ENCODE data around the gene DUS2.

DUS2 gene

GRCh38 chr16:68070806-68071517, 47.9 kb downstream of the DUS2 start:
- H3K27ac Mint-ChIP-seq: peak overlapping the region; percentile 55
- H3K27me3 Mint-ChIP-seq: no peaks in the 10 kb centered on the region
- H3K4me1 Mint-ChIP-seq (ENCODE audit: low read depth): peaks cover 47% of the 10 kb centered on the region
- intact Hi-C loops (cut with micrococcal nuclease): no loop called here
- no peak overlapping the region for H3K4me3 Mint-ChIP-seq
- H3K36me3 Mint-ChIP-seq (ENCODE audit: low read depth): peaks cover 90% of the 10 kb centered on the region
- no peaks in the 10 kb centered on the region for H3K9me3 Mint-ChIP-seq

- H3K9me3 Mint-ChIP-seq: no peaks in the 10 kb centered on the region
- H3K4me1 Mint-ChIP-seq (ENCODE audit: low read depth): peaks cover 52% of the 10 kb centered on the region
- no peak overlapping the region for H3K4me3 Mint-ChIP-seq
- peaks cover 90% of the 10 kb centered on the region for H3K36me3 Mint-ChIP-seq (ENCODE audit: low read depth)
- intact Hi-C loops (cut with micrococcal nuclease): no loop called here
- no peak overlapping the region for H3K27ac Mint-ChIP-seq
- H3K27me3 Mint-ChIP-seq: no peaks in the 10 kb centered on the region
These were observed 48.4 kb downstream of the DUS2 start for GRCh38 chr16:68071518-68071901.

- Mint-ChIP-seq H3K4me1 (ENCODE audit: low read depth) (peaks cover 56% of the 10 kb centered on the region), H3K9me3 (no peaks in the 10 kb centered on the region), H3K27ac (no peak overlapping the region), H3K4me3 (no peak overlapping the region), H3K27me3 (no peaks in the 10 kb centered on the region), H3K36me3 (ENCODE audit: low read depth) (peaks cover 92% of the 10 kb centered on the region)
- intact Hi-C loops (cut with micrococcal nuclease): no loop called here
These were observed 49.1 kb downstream of the DUS2 start for GRCh38 chr16:68072038-68072695.

GRCh38 chr16:68073902-68074760, 51.0 kb downstream of the DUS2 start:
- intact Hi-C loops (cut with micrococcal nuclease): no loop called here
- peaks cover 74% of the 10 kb centered on the region for H3K4me1 Mint-ChIP-seq (ENCODE audit: low read depth)
- no peaks in the 10 kb centered on the region for H3K27me3 Mint-ChIP-seq
- peaks cover 88% of the 10 kb centered on the region for H3K36me3 Mint-ChIP-seq (ENCODE audit: low read depth)
- H3K4me3 Mint-ChIP-seq: no peak overlapping the region
- peak overlapping the region; percentile 46 for H3K27ac Mint-ChIP-seq
- no peaks in the 10 kb centered on the region for H3K9me3 Mint-ChIP-seq

GRCh38 chr16:68074850-68075555, 51.9 kb downstream of the DUS2 start:
- Mint-ChIP-seq H3K36me3 (ENCODE audit: low read depth) (peaks cover 83% of the 10 kb centered on the region), H3K9me3 (no peaks in the 10 kb centered on the region), H3K4me1 (ENCODE audit: low read depth) (peaks cover 78% of the 10 kb centered on the region), H3K4me3 (no peak overlapping the region), H3K27me3 (no peaks in the 10 kb centered on the region), H3K27ac (peak overlapping the region; percentile 46)
- intact Hi-C loops (cut with micrococcal nuclease): no loop called here

- H3K4me3 Mint-ChIP-seq: no peak overlapping the region
- H3K27me3 Mint-ChIP-seq: no peaks in the 10 kb centered on the region
- no peaks in the 10 kb centered on the region for H3K9me3 Mint-ChIP-seq
- intact Hi-C loops (cut with micrococcal nuclease): no loop called here
- peak overlapping the region; percentile 46 for H3K27ac Mint-ChIP-seq
- peaks cover 78% of the 10 kb centered on the region for H3K4me1 Mint-ChIP-seq (ENCODE audit: low read depth)
- peaks cover 73% of the 10 kb centered on the region for H3K36me3 Mint-ChIP-seq (ENCODE audit: low read depth)
These were observed 52.9 kb downstream of the DUS2 start for GRCh38 chr16:68075980-68076379.

- peaks cover 68% of the 10 kb centered on the region for H3K36me3 Mint-ChIP-seq (ENCODE audit: low read depth)
- intact Hi-C loops (cut with micrococcal nuclease): no loop called here
- peaks cover 84% of the 10 kb centered on the region for H3K4me1 Mint-ChIP-seq (ENCODE audit: low read depth)
- peak overlapping the region; percentile 46 for H3K27ac Mint-ChIP-seq
- no peaks in the 10 kb centered on the region for H3K9me3 Mint-ChIP-seq
- H3K4me3 Mint-ChIP-seq: no peak overlapping the region
- H3K27me3 Mint-ChIP-seq: no peaks in the 10 kb centered on the region
These were observed 53.5 kb downstream of the DUS2 start for GRCh38 chr16:68076560-68076959.

- H3K4me1 Mint-ChIP-seq (ENCODE audit: low read depth): peaks cover 89% of the 10 kb centered on the region
- H3K36me3 Mint-ChIP-seq (ENCODE audit: low read depth): peaks cover 52% of the 10 kb centered on the region
- no peaks in the 10 kb centered on the region for H3K9me3 Mint-ChIP-seq
- H3K4me3 Mint-ChIP-seq: peak overlapping the region; percentile 46
- intact Hi-C loops (cut with micrococcal nuclease): no loop called here
- H3K27me3 Mint-ChIP-seq: no peaks in the 10 kb centered on the region
- peak overlapping the region; percentile 96 for H3K27ac Mint-ChIP-seq
These were observed 55.0 kb downstream of the DUS2 start for GRCh38 chr16:68077866-68078700.

- H3K27me3 Mint-ChIP-seq: no peaks in the 10 kb centered on the region
- H3K4me3 Mint-ChIP-seq: peak overlapping the region; percentile 9
- H3K27ac Mint-ChIP-seq: peak overlapping the region; percentile 96
- H3K36me3 Mint-ChIP-seq (ENCODE audit: low read depth): peaks cover 50% of the 10 kb centered on the region
- H3K9me3 Mint-ChIP-seq: no peaks in the 10 kb centered on the region
- peaks cover 93% of the 10 kb centered on the region for H3K4me1 Mint-ChIP-seq (ENCODE audit: low read depth)
- intact Hi-C loops (cut with micrococcal nuclease): no loop called here
These were observed 55.8 kb downstream of the DUS2 start for GRCh38 chr16:68078701-68079375.

GRCh38 chr16:68079376-68079625, 56.2 kb downstream of the DUS2 start:
- H3K9me3 Mint-ChIP-seq: no peaks in the 10 kb centered on the region
- peaks cover 93% of the 10 kb centered on the region for H3K4me1 Mint-ChIP-seq (ENCODE audit: low read depth)
- H3K36me3 Mint-ChIP-seq (ENCODE audit: low read depth): peaks cover 46% of the 10 kb centered on the region
- H3K27me3 Mint-ChIP-seq: no peaks in the 10 kb centered on the region
- intact Hi-C loops (cut with micrococcal nuclease): no loop called here
- H3K27ac Mint-ChIP-seq: peak overlapping the region; percentile 96
- peak overlapping the region; percentile 51 for H3K4me3 Mint-ChIP-seq

- H3K27ac Mint-ChIP-seq: peak overlapping the region; percentile 96
- peaks cover 90% of the 10 kb centered on the region for H3K4me1 Mint-ChIP-seq (ENCODE audit: low read depth)
- H3K4me3 Mint-ChIP-seq: peak overlapping the region; percentile 51
- no peaks in the 10 kb centered on the region for H3K9me3 Mint-ChIP-seq
- H3K27me3 Mint-ChIP-seq: no peaks in the 10 kb centered on the region
- intact Hi-C loops (cut with micrococcal nuclease): no loop called here
- peaks cover 41% of the 10 kb centered on the region for H3K36me3 Mint-ChIP-seq (ENCODE audit: low read depth)
These were observed 56.7 kb downstream of the DUS2 start for GRCh38 chr16:68079626-68080344.

GRCh38 chr16:68081861-68082628, 59.0 kb downstream of the DUS2 start:
- Mint-ChIP-seq H3K27me3 (no peaks in the 10 kb centered on the region), H3K4me3 (peak overlapping the region; percentile 37), H3K36me3 (ENCODE audit: low read depth) (peaks cover 27% of the 10 kb centered on the region), H3K9me3 (no peaks in the 10 kb centered on the region), H3K27ac (peak overlapping the region; percentile 96), H3K4me1 (ENCODE audit: low read depth) (peaks cover 74% of the 10 kb centered on the region)
- intact Hi-C loops (cut with micrococcal nuclease): no loop called here

Data from dendritic cell treated with granulocyte-macrophage colony-stimulating factor and Interleukin-4, amounts not matched to agents 40 ng/mL and 50 ng/mL, for 4 days (primary cell).